Epithelial cell of esophagus (primary cell): ENCODE measurements around the gene NKAPD1.
A peak's percentile ranks its signal among the peaks of the same experiment; 100 is the strongest.
"Not testable (repeated sequence)": the region's sequence is repeated elsewhere in the genome, so short reads cannot be mapped to it uniquely, and the experiment has no call there.

Source experiments
- DNase-seq: peaks from one replicate; pipeline ENCODE4 v3.0.0; 2010; ENCODE audit warnings: low read depth
- H3K4me3 ChIP-seq: 2 replicates; pipeline ENCODE4 v1.5.1; 2011; ENCODE audit warnings: mild to moderate bottlenecking, low read length, control low read depth
- TF ChIP-seq, protein P1 (sequence below): IDR thresholded peaks from 2 replicates; pipeline ENCODE4 v1.5.1; 2011; ENCODE audit warnings: low read depth, mild to moderate bottlenecking, low read length, control low read depth, inconsistent platforms; ENCODE audit not compliant: insufficient read depth; ENCODE audit errors: missing control alignments

The NKAPD1 gene

DNA sequence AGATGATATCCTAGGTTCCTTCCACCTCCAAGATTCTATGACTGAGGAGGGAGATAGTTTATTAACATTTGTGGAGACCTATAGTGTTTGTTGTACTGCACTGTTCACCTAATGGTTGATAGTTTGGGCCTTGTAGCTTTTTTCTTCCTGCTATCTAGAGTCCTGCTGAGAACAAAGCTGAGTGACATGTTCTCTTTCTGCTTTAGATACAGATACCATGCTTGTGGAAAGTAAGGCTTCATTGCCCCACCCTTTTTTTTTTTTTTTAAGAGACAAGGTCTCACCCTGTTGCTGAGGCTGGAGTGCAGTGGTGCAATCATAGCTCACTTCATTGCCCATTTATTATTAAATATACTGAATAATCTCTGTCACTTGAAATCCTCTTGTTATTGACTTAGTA lies 36.6 kb upstream of the NKAPD1 start:
- no peak overlapping the region for H3K4me3 ChIP-seq
- TF ChIP-seq, protein P1, sequence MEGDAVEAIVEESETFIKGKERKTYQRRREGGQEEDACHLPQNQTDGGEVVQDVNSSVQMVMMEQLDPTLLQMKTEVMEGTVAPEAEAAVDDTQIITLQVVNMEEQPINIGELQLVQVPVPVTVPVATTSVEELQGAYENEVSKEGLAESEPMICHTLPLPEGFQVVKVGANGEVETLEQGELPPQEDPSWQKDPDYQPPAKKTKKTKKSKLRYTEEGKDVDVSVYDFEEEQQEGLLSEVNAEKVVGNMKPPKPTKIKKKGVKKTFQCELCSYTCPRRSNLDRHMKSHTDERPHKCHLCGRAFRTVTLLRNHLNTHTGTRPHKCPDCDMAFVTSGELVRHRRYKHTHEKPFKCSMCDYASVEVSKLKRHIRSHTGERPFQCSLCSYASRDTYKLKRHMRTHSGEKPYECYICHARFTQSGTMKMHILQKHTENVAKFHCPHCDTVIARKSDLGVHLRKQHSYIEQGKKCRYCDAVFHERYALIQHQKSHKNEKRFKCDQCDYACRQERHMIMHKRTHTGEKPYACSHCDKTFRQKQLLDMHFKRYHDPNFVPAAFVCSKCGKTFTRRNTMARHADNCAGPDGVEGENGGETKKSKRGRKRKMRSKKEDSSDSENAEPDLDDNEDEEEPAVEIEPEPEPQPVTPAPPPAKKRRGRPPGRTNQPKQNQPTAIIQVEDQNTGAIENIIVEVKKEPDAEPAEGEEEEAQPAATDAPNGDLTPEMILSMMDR = no peak
- DNase-seq = no peak

DNA sequence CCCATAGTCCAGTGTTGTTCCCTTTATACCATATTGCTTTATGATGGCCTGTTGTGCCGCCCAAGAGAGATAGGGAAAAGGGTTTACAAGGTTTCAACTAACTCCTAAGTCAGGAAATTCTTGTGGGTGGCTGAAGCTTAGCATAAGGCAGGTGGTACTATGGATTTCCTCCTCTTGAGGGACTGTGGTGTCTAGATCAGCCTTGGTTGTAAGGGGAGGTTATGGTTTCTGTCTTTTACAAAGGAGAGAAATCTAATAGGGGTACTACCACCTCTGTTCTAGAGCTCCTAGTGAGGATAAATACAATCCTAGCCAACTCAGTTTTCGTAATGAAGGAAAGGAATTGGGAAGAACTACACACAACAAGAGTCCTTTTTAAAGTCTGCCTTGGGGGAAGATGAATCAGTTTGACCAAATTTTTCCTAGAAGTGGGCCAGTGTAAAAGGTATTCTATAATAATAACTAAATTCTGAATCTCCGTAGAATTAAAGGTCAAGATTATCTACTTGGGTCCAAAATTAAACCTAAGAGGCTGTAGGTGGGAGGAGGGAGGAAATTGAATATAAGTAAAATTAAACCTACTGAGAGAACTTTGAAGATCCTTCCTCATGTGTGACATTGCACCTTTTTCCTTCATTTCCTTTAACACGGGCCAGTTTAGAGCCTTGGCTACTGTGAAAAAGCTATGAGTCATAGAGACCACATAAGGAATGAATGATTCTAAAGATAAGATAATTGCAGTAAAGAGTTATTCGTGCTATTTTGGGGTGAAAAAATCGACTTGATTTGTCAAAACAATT lies 31.7 kb upstream of the NKAPD1 start:
- DNase-seq = no peak
- TF ChIP-seq, protein P1 = no peak
- no peak overlapping the region for H3K4me3 ChIP-seq

DNA sequence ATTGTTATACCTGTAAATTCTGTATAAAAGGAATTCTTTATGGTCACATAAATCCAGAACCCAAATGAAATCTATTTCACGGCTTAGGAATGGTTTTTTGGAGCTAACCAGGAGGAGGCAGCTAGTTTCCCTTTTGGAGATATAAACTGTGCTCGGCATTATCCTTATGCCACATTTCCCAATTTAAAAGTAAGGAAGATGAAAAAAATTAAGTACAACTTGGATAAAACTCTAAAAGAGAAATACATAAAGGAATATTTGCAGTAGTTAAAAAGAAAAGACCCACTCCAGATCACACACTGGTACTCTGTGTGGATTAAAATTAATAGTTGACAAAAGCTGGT lies 31.2 kb upstream of the NKAPD1 start:
- H3K4me3 ChIP-seq = no peak overlapping the region
- DNase-seq = no peak
- TF ChIP-seq, protein P1 = no peak

DNA sequence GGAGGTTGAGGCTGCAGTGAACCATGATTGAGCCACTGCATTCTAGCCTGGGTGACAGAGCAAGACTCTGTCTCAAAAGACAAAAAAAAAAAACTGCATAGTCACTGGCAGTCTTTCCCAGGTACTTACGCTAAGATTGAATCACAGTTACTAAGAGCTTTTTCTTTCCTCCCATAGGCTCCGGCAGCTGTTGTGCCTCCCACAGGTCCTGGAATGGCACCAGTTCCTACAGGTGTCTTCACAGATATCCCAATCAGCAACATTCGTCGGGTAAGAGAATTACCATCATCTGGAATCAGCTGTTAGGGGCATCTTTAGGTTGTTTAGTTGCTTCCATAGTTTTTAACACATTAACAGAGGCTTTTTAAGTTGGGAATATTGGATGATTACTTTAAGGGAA lies 29.1 kb upstream of the NKAPD1 start:
- TF ChIP-seq, protein P1 = no peak
- no peak for DNase-seq
- no peak overlapping the region for H3K4me3 ChIP-seq

DNA sequence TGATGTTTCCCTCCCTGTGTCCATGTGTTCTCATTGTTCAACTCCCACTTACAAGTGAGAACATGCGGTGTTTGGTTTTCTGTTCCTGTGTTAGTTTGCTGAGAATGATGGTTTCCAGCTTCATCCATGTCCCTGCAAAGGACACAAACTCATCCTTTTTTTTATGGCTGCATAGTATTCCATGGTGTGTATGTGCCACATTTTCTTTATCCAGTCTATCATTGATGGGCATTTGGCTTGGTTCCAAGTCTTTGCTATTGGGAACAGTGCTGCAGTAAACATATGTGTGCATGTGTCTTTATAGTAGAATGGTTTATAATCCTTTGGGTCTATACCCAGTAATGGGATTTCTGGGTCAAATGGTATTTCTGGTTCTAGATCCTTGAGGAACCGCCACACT lies 27.5 kb upstream of the NKAPD1 start:
- DNase-seq, H3K4me3 ChIP-seq: not testable (repeated sequence)

DNA sequence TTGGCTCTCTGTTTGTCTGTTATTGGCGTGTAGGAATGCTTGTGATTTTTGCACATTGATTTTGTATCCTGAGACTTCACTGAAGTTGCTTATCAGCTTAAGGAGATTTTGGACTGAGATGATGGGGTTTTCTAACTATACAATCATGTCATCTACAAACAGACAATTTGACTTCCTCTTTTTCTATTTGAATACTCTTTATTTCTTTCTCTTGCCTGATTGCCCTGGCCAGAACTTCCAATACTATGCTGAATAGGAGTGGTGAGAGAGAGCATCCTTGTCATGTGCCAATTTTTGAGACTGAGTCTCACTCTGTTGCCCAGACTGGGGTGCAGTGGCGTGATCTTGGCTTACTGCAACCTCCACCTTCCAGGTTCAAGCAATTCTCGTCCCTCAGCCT lies 25.8 kb upstream of the NKAPD1 start:
- DNase-seq, H3K4me3 ChIP-seq: not testable (repeated sequence)

DNA sequence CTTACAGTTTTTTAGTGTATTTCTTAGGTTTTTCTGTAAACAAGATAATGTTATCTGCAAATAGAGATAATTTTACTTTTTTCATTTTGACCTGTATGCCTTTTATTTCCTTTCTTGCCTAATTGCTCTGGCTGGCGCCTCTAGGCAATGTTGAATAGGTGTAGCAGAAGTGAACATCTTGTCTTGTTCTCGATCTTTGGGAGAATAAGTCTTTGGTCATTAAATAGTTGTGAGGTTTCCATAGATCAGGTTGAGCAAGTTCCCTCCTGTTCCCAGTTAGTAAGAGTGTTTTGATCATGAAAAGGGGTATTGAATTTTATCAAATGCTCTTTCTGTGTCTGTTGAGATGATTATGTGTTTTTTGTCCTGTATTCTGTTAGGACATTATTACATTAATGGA lies 24.3 kb upstream of the NKAPD1 start:
- TF ChIP-seq, protein P1 = no peak
- no peak overlapping the region for H3K4me3 ChIP-seq
- DNase-seq = peak; percentile 75

DNA sequence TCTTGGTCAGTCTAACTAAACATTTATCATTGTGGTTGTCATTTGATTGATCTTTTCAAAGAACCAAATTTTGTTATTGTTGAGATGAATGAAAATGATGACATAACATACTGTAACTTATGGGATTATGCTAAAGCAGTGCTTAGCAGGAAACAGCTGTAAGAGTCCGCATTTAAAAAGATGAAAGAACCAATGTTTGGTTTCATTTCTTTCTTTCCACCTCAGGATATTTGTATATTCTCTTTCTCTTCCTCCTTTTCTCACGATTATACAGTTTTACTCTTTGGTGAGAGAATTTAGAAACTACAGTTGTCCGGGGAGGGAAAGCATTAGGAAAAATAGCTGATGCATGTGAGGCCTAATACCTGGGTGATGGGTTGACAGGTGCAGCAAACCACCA lies 23.4 kb upstream of the NKAPD1 start:
- TF ChIP-seq, protein P1 = no peak
- DNase-seq = no peak
- no peak overlapping the region for H3K4me3 ChIP-seq
